Hindlimb muscle (tissue), 1 donor: ENCODE results near the gene TAF3. TPM values are rescaled to one million over a fixed set of nuclear protein-coding genes. Genes with fewer than 3 reads are reported as not detected.
A peak's percentile ranks its signal among the peaks of the same experiment; 100 is the strongest.

Source experiments
- DNase-seq: peaks from one replicate; pipeline ENCODE4 v3.0.0-alpha.2; 2013
- polyA plus RNA-seq: library from polyadenylated mRNA; unstranded; fragments of 120-200 nt; gene quantifications from one replicate; pipeline ENCODE4 v1.2.1, GENCODE V29; 2013; ENCODE audit not compliant: insufficient read length

Gene TAF3
- polyA plus RNA-seq, 1 donor: 6.3 TPM

DNA sequence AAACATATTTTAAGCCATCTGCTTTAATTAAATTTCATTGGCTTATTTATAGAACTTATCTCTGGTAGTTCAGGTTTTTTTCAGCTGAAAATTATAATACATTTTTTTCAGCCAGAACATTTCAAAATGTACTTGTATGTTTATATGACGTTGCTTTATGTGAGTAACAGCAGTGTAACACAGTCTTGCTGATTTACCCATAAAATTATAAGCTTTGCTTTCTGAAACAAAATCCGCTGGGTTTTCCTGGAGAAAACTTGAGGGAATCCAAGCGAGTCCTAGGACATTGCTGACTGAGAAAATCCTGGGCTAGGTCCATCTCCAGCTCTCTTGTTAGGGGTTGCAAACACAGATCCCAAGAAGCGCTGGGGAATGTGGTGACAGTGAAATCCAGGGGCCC lies 124.0 kb downstream of the TAF3 start:
- no peak for DNase-seq

DNA sequence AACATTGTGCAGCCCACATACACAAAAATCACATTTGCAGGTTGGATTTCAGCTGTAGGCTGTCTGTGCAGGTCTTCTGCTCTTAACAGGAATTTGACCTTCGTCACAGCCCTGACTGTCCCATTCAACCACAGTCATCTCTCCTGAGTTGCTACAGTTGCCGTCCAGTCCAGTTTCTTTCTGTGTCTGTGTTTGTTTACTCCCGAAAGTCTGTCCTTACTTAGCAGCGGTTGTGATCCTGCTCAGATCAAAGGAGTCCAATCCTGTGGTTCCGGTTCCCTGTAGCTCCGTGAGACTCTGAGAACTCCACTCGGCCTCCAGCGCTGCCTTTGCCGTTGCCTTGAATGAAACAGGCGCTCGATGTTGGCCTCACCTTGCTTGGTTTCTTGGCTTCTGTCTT lies 124.6 kb downstream of the TAF3 start:
- no peak for DNase-seq

DNA sequence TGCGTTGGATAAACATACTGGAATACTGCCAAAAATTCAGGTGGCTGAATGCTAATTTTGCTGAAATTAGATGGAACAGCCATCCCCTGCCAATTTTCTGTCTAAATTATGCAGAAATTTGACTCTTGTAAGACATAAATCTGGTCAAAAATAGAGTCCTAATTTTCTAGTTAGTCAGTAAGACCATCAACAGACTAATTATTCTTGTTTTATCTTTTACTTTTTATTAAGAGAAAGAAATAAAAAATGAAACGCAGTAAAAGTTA lies 125.8 kb downstream of the TAF3 start:
- DNase-seq: no peak

DNA sequence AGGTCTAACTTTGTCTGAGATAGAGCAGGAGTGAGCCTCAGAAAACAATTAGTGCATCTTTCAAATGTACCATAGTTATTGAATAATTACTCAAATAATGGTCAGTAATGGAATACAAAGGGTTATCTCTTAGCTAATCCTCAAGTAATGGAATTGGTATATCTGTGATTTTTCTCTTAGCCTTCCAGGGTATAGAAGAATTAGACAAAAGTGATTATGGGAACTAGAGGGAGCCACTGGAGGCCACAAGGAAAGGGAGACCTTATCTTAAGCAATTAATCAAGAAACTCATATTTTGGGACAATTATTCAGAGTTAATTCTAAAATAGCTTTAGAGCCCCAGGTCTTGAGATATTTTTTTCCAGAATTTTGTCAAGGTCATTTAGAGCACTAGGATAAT lies 126.2 kb downstream of the TAF3 start:
- DNase-seq: no peak

DNA sequence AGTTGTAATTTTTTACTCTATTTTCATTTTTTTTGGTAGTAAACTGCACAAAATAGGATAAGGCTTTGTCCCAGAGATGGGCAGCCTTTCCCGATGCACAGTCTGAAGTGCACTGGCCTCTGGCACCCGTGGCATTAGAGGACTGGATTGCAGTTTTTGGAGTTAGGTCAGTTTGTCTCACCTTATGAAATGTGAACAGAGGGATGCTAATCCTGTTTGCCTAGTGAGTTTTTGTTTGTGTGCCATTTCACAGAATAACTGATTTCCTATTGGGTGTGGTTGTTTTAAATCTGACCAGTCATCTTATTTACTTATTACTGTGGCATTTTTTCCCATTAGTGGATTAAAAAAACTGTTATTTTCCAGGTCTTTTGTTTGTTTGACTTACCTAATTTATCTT lies 126.7 kb downstream of the TAF3 start:
- DNase-seq: no peak

DNA sequence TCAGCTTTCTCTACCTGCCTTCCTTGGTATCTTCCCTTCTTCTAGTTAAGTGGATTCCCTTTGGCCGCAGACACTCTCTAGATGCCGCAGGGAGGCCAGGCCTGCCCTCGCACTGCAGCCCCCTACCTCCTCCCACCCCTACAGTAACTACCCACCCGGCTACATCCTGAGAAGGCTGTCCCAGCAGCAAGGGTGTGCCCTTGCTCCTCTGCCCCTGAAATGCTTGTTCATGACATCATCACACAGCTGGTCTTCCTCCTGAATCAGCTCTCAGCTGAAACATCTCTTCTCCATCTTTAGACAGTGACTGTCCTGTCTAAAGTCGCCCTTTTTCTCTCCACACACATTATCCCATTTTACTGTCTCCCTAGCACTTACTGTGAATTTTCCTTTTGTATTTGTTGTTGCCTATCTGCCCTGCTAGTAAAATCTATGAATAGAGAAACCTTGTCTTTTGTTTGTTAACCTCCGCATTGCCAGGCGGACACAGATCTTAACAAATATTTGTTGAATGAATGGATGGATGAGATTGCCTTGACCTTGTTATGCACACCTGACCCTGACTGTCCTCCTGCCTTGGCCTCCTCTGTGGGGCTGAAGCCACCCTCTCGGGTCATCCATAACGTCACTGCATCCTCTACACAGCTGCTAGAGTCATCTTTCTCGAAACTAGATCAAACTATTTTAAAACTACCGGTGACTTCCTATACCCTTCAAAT lies 127.3 kb downstream of the TAF3 start:
- no peak for DNase-seq

DNA sequence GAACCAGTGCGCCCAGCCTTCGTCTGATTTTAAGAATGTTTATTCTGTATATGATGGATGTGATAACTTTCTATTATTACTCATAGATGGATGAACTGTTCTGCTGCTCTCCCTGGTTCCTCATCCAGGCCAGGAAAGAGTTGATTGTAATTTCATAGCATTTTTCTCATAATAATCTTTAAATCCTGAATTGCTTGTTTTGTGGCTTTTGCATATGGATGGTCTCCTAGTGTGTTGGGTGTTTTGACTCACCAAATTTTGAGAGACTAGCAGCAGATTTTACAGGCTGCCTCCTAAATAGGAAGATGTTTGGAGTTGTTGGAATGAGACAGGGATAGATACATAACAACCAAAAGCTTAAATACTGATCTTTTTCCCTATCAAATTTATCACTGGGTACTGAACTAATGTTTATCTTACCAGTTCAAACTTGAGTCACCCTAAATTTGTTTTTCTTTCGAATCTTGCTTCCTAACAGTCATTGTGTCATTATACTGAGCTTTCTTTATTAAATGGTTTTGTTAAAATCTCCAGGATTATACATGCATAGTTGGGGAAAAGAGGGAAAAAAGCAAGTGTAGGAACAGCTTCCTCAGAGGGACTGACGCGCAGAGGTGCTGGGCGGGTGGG lies 130.2 kb downstream of the TAF3 start:
- no peak for DNase-seq

DNA sequence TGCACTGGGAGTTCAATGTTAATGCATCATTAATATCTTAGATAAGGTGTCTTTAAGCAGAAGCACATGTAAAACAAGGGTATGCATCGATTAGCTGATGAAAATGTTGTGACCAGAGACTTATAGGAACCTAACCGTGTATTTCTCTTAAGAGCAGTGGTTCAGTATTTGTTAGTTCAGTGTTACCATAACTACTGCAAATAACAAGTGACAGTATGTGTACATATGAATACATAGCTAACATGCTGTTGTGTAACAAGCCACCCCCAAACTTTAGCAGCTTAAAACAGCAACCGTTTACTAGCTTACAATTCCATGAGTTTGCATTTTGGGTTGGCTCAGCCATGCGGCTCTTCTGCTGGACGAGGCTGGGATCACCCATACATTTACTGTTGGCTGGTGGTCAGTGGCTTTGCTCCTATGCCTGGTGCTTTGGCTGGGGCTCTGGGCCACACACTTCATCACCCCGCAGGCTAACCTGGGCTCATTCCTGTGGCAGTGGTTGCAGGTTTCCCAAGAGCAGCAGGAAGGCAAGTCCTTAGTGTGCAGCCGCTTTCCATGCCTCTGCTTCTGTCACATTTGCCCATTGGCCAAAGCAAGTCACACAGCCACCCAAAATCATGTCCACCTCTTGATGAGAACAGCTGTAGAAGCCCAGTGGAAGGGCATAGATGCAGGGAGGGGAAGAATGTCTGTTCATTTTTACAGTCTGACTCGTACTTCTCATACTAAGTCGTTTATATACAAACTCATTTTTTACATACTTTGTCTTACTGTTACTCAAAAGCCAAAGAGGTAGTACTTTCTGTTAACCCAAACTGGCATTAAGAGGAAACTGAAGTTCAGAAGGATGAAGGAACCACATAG lies 132.9 kb downstream of the TAF3 start:
- no peak for DNase-seq

DNA sequence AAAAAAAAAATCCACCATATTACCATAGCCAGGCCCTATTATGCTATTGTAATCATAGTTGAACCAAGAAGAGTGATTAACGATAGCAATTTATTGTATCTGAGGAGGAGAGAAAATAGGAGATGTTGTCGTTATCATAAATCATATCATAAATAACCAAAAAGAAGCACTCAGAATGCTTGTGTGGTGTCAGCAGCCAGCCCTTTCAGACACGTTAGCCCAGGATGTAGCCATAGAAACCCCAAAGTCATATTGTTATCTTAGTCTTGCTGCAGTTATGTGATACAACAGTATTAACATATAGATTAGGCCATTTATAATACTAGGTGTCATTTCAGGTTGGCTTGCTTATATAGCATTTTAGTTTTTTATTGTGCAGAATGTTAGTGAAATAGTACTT lies 134.0 kb downstream of the TAF3 start:
- no peak for DNase-seq

DNA sequence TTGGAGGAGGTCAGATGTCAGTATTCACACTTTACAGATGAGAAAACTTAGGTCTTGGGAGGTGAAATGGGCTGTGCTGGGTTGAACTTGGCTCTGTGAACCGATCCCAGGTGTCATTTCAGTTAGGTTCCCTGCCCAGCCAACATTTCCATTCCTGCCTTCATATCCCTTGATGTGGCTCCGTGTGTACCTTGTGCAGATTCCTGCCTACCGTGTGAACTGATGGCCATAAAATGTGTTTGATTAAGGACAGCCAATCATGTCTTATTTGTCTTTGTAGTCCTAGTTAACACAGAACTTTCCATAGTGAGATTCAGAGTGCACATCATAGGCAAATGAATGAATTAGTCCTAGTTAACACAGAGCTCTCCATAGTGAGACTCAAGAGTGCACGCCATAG lies 135.1 kb downstream of the TAF3 start:
- no peak for DNase-seq

DNA sequence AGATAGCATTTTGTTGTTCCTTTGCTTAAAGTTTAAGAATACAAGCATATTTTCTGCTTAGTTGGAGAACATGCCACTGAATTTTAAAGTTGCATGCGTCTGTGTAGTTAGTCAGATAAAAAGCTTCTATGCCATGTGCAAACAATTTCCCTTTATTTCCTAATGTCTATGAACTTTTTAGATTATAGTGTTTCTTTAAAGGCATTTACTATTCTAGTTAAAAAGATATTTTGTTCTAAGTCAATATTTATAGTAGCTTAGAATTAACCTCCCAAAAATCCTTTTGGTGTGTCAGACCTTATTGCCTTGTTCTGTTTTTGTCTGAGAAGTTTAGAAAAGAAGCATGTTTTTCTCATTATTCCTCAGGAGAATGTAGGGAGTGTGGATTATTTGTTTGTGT lies 137.1 kb downstream of the TAF3 start:
- DNase-seq: no peak

DNA sequence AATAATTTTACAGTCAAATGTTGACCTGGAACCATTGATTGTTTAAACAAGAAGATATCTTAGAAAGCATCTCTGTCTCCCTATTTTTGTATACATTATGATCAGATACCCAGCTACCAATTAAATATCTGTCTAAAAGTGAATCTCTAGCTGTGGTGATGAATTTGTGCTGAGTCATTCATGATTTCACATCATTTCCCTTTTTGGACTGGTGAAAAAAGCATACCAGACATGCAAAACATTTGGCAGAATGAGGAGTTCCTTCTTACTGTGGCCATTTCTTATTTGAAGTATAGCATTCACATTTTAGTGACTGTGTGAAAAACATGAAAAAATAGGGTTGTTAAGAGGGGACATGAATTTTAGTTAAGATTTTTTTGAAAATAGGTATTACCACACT lies 138.2 kb downstream of the TAF3 start:
- peak; percentile 4 for DNase-seq

DNA sequence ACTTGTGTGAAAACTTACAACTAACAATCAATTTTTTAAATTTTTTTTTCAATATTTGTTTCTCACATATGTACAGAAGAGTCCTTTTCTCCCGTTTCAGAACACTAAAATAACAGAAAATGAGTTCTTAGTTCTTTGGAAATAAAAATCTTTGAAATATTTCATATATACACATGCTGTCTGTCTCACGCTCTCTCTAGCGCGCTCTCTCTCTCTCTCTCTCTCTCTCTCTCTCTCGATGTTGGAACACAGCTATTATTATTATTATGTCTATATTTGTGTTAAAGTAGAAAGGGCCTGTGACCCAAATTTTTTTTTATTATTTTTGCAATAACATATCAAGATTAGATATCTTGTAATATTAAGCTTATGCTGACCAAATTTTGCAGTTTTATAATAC lies 139.3 kb downstream of the TAF3 start:
- no peak for DNase-seq

DNA sequence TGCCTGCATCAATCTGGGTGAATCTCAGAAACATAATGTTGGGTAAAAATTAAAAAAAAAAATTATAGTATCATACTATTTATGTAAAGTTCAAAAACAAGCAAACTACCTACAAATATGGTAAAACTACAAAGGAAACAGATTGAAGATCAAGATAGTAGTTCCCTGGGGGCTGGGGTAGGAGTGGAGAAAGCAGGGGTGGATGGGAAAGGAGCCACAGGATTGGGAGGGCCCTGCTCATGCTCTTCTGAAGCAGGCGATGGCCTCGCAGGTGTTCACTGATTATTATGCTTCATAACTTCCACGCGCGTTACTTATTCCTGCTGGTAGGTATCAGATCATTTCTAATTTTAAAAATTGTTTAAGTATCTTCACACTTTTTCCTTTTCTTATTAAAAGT lies 140.1 kb downstream of the TAF3 start:
- DNase-seq: no peak

DNA sequence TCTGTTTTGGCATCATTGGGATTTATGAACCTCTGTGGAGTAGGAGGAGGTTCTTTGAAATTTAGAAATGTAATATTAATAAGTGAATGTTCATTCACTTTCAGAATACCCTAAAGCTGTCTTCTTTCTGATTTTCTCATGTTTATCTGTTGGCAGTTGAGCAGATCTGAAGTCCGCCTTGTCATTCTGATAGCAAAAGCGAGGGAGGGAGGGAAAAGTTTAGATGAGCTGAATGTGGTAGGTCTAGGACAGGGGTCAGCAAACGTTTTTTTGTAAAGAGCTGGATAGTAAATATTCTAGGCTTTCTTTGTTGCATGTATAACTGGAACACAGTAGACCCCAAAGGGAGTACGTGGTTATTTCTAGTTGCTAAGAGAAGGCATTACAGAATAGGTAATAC lies 141.8 kb downstream of the TAF3 start:
- no peak for DNase-seq

DNA sequence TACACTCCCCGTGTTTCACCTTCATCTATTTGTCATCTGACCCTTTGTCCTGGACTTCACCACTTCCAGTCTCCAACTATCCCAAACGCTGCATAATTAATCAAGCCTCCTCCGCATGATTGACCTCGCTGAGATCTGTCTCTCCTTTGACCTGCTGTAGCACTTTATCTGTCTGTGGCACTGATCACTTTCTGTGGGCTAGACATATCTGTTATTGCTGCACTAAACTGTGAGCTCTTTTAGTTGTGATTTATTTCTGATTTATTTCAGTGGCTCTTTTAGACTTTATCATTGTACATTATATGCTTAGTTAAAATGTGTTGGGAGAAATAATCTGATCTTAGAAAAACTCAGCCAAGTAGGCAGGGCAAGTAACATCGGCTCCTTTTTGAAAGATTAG lies 144.3 kb downstream of the TAF3 start:
- no peak for DNase-seq

DNA sequence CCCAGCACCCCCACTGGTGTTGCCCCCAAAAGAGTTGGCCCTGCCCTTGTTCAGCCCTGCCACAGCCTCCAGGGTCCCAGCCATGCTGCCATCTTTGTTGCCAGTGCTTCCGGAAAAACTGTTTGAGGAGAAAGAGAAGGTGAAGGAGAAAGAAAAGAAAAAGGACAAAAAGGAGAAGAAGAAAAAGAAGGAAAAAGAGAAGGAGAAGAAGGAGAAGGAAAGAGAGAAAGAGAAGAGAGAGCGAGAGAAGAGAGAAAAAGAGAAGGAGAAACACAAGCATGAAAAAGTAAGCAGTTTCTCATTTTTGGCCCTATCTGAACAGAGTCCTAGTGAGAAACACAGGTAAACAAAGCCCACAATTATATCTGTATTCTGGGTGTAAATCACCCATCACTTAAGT lies 147.2 kb downstream of the TAF3 start:
- DNase-seq: no peak

DNA sequence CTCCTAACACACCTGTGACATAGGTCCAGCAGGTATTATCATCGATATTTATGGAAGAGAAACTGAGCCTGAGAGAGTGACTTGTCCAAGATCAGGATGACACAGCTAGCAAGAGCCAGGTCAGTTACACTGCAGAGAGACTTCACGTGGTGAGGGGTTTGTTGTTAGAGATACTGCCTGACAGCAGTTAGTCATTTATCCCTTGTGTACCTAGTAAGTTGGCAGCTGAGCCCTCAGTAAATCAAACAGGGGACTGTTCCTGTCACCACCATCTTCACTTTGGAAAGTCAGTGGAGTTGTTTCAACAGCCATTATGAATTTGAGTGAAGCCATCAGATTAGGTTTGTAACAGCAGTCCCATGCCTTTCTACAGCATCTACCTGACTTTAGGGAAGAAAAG lies 148.7 kb downstream of the TAF3 start:
- DNase-seq: no peak

DNA sequence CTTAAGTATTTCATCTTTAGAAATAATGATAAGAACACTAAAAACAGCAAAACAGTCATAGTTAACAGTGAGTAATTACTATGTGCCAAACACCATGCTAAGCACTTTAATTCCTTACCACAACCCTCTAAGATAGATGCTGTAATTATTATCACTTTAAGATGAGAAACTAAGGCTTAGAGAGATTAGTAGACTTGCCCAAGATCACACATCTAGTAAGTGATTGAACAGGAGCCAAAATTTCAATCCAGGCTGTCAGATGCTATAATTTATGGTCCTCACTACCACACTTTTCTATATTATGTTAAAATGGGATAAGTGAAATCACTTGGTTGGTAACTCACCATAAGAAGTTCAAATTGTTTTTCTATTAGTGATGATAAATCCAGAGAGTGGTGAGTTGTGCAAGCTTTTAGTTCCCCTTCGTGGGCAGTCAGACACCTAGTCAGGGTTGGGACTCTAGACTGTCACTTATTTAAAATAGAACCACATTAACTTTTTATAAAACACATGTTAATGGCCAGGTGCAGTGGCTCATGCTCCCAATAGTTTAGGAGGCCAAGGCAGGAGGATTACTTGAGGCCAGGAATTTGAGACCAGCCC lies 150.3 kb downstream of the TAF3 start:
- no peak for DNase-seq

DNA sequence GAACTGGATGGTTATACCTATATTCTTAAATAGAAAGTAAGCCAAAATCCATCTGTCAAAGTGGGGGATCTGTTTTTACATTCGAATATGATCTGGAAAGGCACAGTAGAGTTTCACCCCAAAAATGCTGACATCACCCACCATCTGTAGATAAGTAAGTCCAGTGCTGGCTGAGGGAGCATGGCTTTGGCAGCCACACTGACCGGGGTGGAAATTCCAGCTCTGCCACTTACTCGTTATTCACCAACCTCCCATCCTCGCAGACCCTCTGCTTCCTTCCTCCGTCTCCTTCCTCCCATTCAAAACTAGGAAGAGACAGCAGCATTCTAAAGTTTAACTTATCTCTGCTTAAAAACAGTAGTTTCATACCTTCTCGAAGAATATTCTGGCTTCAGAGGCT lies 151.3 kb downstream of the TAF3 start:
- DNase-seq: no peak

DNA sequence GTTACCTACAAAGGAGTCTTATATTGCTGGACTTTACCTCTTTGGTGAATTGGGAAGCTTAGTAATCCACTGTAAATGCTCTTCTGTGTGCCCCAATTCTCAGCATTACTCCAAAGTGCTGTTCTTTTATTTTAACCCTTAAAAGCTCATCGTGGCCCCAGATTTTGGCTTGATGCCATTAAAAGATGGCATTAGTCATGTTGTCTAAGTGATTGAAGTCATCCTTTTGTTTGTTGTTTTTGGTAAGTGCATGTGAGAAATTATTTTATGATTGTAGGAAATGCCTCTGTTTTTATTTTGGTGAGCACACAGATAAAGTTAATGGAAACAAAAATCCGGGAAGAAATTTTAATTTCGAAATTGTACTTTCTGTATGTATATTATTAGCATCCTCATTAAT lies 153.6 kb downstream of the TAF3 start:
- no peak for DNase-seq

DNA sequence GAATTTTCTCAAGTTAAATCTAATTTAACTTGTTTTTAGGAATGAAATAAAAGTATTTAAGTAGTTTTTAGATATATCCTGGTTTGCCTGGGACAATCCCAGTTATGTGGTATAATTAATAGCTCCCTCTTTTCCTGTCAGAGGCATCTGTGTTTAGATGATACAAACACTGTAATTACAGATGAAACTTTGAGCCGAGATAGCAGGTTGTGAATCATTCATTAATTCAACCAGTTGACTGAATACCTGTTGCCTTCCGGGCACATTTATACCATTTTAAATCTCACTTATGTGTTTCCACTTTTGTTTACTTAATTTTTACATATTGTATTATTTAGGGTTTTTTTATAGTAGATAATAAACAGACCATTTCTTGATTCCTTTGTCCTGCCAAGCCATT lies 154.1 kb downstream of the TAF3 start:
- DNase-seq: no peak

DNA sequence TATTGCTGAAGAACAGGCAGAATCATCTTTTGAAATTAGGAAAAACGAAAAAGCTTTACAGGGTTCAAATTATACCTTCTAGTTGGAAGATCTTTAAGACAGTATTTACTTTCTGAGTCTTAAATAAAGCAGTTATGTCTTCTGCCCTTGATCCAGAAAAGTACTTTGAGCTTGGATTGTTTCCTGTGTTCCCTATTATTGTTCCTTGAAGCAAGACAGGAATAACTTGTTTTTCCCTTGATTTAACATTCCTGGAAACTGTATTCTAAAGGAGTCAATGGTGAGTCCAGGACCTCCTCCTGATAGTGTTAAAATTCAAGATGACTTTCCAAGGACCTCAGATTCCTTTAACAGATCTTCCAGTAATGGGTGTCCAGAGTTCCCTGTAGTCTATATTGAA lies 161.9 kb downstream of the TAF3 start:
- no peak for DNase-seq

DNA sequence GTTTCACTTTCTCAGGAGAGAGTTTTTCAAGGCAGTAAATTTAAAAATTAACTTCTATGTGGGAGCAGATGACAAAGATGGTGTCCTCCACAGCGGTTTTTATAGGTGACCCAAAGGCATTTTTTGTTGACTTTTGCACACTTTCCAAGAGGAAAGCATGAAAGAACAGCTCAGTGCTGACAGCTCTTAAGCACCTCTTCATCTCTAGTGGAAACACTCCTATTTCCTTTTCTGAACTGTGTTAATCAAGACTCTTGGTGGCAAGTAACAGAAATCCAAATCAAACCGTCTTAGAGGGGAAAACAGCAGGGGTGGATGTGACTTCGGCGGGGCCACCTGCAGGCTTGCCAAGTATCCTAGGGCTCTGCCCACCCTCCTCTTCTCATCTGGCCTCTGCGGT lies 164.4 kb downstream of the TAF3 start:
- no peak for DNase-seq
